Vagina (tissue), 2 donors: ENCODE measurements around the gene CHD5.

Experiments
- CTCF ChIP-seq, 3 experiments: fragments of 450-650 bp in 2 of 3; fragments of 200-600 bp in 1 of 3; sonication (generic) in 1 of 3; IDR thresholded peaks; one replicate each; pipeline ENCODE4 v1.5.1; 2017 to 2019; ENCODE audit warnings: antibody characterized with exemption in 3 of 3, mild to moderate bottlenecking in 2 of 3, moderate library complexity in 2 of 3
- POLR2A ChIP-seq, 2 donors: fragments of 450-650 bp; IDR thresholded peaks; one replicate each; pipeline ENCODE4 v1.6.1; 2017; ENCODE audit warnings: antibody characterized with exemption in 2 of 2, mild to moderate bottlenecking in 2 of 2, moderate library complexity in 2 of 2
- POLR2AphosphoS5 ChIP-seq, 2 donors: sonication (generic); formaldehyde crosslinking; IDR thresholded peaks; one replicate each; pipeline ENCODE4 v1.9.0; 2017; ENCODE audit warnings: antibody characterized with exemption in 2 of 2, mild to moderate bottlenecking in 2 of 2, low read depth in 1 of 2; ENCODE audit not compliant: insufficient read depth in 1 of 2

GRCh38 chr1:6162341-6162740 is 17.8 kb downstream of the CHD5 start:
- TF ChIP-seq POLR2A (IDR thresholded peaks at IDR 0.05) (no peak), CTCF (IDR thresholded peaks at IDR 0.05) (no peak), POLR2AphosphoS5 (IDR thresholded peaks at IDR 0.05; ENCODE audit: insufficient read depth in 1 of 2, low read depth in 1 of 2) (no peak)
